ENCODE data around the gene DNAH8. TPM values are rescaled to one million over a fixed set of nuclear protein-coding genes. Genes with fewer than 3 reads are reported as not detected.

DNAH8 gene
- total and polyA plus RNA-seq, 4 experiments from 2014 or later: 0.04 to 0.17 (median 0.09) TPM; not detected in 1

GRCh38 chr6:38982470-38982869 is 267.4 kb downstream of the DNAH8 start:
- Histone ChIP-seq H3K27me3 (ENCODE audit: insufficient read depth, low read length) (no peaks in the 10 kb centered on the region), H3K27ac (ENCODE audit: low read depth, low read length) (no peak overlapping the region), H3K4me3 (ENCODE audit: low read length in 2 of 2) (no peak overlapping the region), H3K9me3 (ENCODE audit: control insufficient read depth in 1 of 2, low read length in 2 of 2) (no peaks in the 10 kb centered on the region), H3K4me1 (ENCODE audit: insufficient read depth, low read length) (no peaks in the 10 kb centered on the region), H3K36me3 (ENCODE audit: insufficient read depth, low read length) (no peaks in the 10 kb centered on the region)
- POLR2A ChIA-PET (ENCODE audit: partially characterized antibody): no interaction called here
- Mint-ChIP-seq H3K4me1 (no peaks in the 10 kb centered on the region), H3K36me3 (no peaks in the 10 kb centered on the region), H3K27ac (no peak overlapping the region), H3K9me3 (no peaks in the 10 kb centered on the region), H3K27me3 (peaks cover 15 to 16% of the 10 kb centered on the region in 2 donors), H3K4me3 (no peak overlapping the region)
- intact Hi-C loops (cut with micrococcal nuclease): no loop called here
- DNase-seq: no peak
- CTCF ChIA-PET (ENCODE audit: partially characterized antibody): interaction anchor here (1.0 kb wide), 1 partner anchor 23 kb away, joined by 3 read pairs; no protein-coding TSS in a partner anchor

GRCh38 chr6:38984723-38985122 is 269.6 kb downstream of the DNAH8 start:
- no peaks in the 10 kb centered on the region for H3K4me1 Mint-ChIP-seq
- no peak overlapping the region for H3K4me3 ChIP-seq (ENCODE audit: low read length in 2 of 2)
- H3K27ac ChIP-seq (ENCODE audit: low read depth, low read length): no peak overlapping the region
- no peaks in the 10 kb centered on the region for H3K36me3 ChIP-seq (ENCODE audit: insufficient read depth, low read length)
- intact Hi-C loops (cut with micrococcal nuclease): no loop called here
- H3K27me3 ChIP-seq (ENCODE audit: insufficient read depth, low read length): peaks cover 3% of the 10 kb centered on the region
- ChIA-PET CTCF (ENCODE audit: partially characterized antibody) (no interaction called here), POLR2A (ENCODE audit: partially characterized antibody) (no interaction called here)
- H3K4me3 Mint-ChIP-seq: no peak overlapping the region
- H3K9me3 ChIP-seq (ENCODE audit: control insufficient read depth in 1 of 2, low read length in 2 of 2): no peaks in the 10 kb centered on the region
- no peaks in the 10 kb centered on the region for H3K4me1 ChIP-seq (ENCODE audit: insufficient read depth, low read length)
- H3K27me3 Mint-ChIP-seq: peaks cover 12 to 14% of the 10 kb centered on the region in 2 donors
- H3K27ac Mint-ChIP-seq: no peak overlapping the region
- no peaks in the 10 kb centered on the region for H3K9me3 Mint-ChIP-seq
- DNase-seq: no peak
- no peaks in the 10 kb centered on the region for H3K36me3 Mint-ChIP-seq

- H3K4me3 ChIP-seq (ENCODE audit: low read length in 2 of 2): no peak overlapping the region
- ChIA-PET CTCF (ENCODE audit: partially characterized antibody) (no interaction called here), POLR2A (ENCODE audit: partially characterized antibody) (no interaction called here)
- Mint-ChIP-seq H3K36me3 (no peaks in the 10 kb centered on the region), H3K9me3 (no peaks in the 10 kb centered on the region), H3K27me3 (peaks cover 6 to 10% of the 10 kb centered on the region in 2 donors), H3K27ac (no peak overlapping the region), H3K4me1 (no peaks in the 10 kb centered on the region), H3K4me3 (no peak overlapping the region)
- H3K27me3 ChIP-seq (ENCODE audit: insufficient read depth, low read length): peaks cover 3% of the 10 kb centered on the region
- H3K9me3 ChIP-seq (ENCODE audit: control insufficient read depth in 1 of 2, low read length in 2 of 2): no peaks in the 10 kb centered on the region
- H3K36me3 ChIP-seq (ENCODE audit: insufficient read depth, low read length): no peaks in the 10 kb centered on the region
- intact Hi-C loops (cut with micrococcal nuclease): no loop called here
- no peak for DNase-seq
- no peaks in the 10 kb centered on the region for H3K4me1 ChIP-seq (ENCODE audit: insufficient read depth, low read length)
- H3K27ac ChIP-seq (ENCODE audit: low read depth, low read length): no peak overlapping the region
Measured at GRCh38 chr6:38985839-38986238, 270.7 kb downstream of the DNAH8 start.

GRCh38 chr6:38987503-38987902 is 272.4 kb downstream of the DNAH8 start:
- no peak for DNase-seq
- H3K9me3 ChIP-seq (ENCODE audit: control insufficient read depth in 1 of 2, low read length in 2 of 2): no peaks in the 10 kb centered on the region
- peaks cover 3% of the 10 kb centered on the region for H3K27me3 ChIP-seq (ENCODE audit: insufficient read depth, low read length)
- intact Hi-C loops (cut with micrococcal nuclease): no loop called here
- ChIA-PET POLR2A (ENCODE audit: partially characterized antibody) (no interaction called here), CTCF (ENCODE audit: partially characterized antibody) (interaction anchor here (1.5 kb wide), 1 partner anchor 9 kb away, joined by 4 read pairs; no protein-coding TSS in a partner anchor)
- Mint-ChIP-seq H3K9me3 (no peaks in the 10 kb centered on the region), H3K4me1 (peaks cover 0 to 2% (median 0%) of the 10 kb centered on the region in 4 donors), H3K4me3 (no peak overlapping the region), H3K27me3 (peaks cover 11 to 12% of the 10 kb centered on the region in 2 donors), H3K27ac (no peak overlapping the region), H3K36me3 (no peaks in the 10 kb centered on the region)
- no peak overlapping the region for H3K4me3 ChIP-seq (ENCODE audit: low read length in 2 of 2)
- H3K4me1 ChIP-seq (ENCODE audit: insufficient read depth, low read length): no peaks in the 10 kb centered on the region
- H3K27ac ChIP-seq (ENCODE audit: low read depth, low read length): no peak overlapping the region
- no peaks in the 10 kb centered on the region for H3K36me3 ChIP-seq (ENCODE audit: insufficient read depth, low read length)

GRCh38 chr6:38988736-38989449 is 273.8 kb downstream of the DNAH8 start:
- Mint-ChIP-seq H3K36me3 (no peaks in the 10 kb centered on the region), H3K27me3 (peaks cover 6 to 11% of the 10 kb centered on the region in 2 donors), H3K27ac (no peak overlapping the region), H3K4me1 (peaks cover 0 to 2% (median 0%) of the 10 kb centered on the region in 4 donors), H3K4me3 (no peak overlapping the region), H3K9me3 (no peaks in the 10 kb centered on the region)
- intact Hi-C loops (cut with micrococcal nuclease): no loop called here
- CTCF ChIA-PET (ENCODE audit: partially characterized antibody): interaction anchor here (1.5 kb wide), 1 partner anchor 8 kb away, joined by 4 read pairs; no protein-coding TSS in a partner anchor
- Histone ChIP-seq H3K4me1 (ENCODE audit: insufficient read depth, low read length) (no peaks in the 10 kb centered on the region), H3K9me3 (ENCODE audit: control insufficient read depth in 1 of 2, low read length in 2 of 2) (no peaks in the 10 kb centered on the region), H3K36me3 (ENCODE audit: insufficient read depth, low read length) (no peaks in the 10 kb centered on the region), H3K4me3 (ENCODE audit: low read length in 2 of 2) (no peak overlapping the region), H3K27ac (ENCODE audit: low read depth, low read length) (no peak overlapping the region), H3K27me3 (ENCODE audit: insufficient read depth, low read length) (peaks cover 3% of the 10 kb centered on the region)
- DNase-seq: no peak
- POLR2A ChIA-PET (ENCODE audit: partially characterized antibody): no interaction called here

GRCh38 chr6:38990475-38990874 is 275.4 kb downstream of the DNAH8 start:
- intact Hi-C loops (cut with micrococcal nuclease): no loop called here
- Histone ChIP-seq H3K9me3 (ENCODE audit: control insufficient read depth in 1 of 2, low read length in 2 of 2) (no peaks in the 10 kb centered on the region), H3K4me3 (ENCODE audit: low read length in 2 of 2) (no peak overlapping the region), H3K36me3 (ENCODE audit: insufficient read depth, low read length) (no peaks in the 10 kb centered on the region), H3K27ac (ENCODE audit: low read depth, low read length) (no peak overlapping the region), H3K4me1 (ENCODE audit: insufficient read depth, low read length) (no peaks in the 10 kb centered on the region), H3K27me3 (ENCODE audit: insufficient read depth, low read length) (peaks cover 3% of the 10 kb centered on the region)
- Mint-ChIP-seq H3K27me3 (peaks cover 7% of the 10 kb centered on the region in 2 donors), H3K36me3 (no peaks in the 10 kb centered on the region), H3K27ac (no peak overlapping the region), H3K9me3 (no peaks in the 10 kb centered on the region), H3K4me3 (no peak overlapping the region), H3K4me1 (peaks cover 0 to 2% (median 0%) of the 10 kb centered on the region in 4 donors)
- ChIA-PET POLR2A (ENCODE audit: partially characterized antibody) (no interaction called here), CTCF (ENCODE audit: partially characterized antibody) (no interaction called here)
- DNase-seq: no peak

GRCh38 chr6:38996676-38997075 is 281.6 kb downstream of the DNAH8 start:
- Histone ChIP-seq H3K4me3 (ENCODE audit: low read length in 2 of 2) (no peak overlapping the region), H3K4me1 (ENCODE audit: insufficient read depth, low read length) (no peaks in the 10 kb centered on the region), H3K27me3 (ENCODE audit: insufficient read depth, low read length) (no peaks in the 10 kb centered on the region), H3K27ac (ENCODE audit: low read depth, low read length) (no peak overlapping the region), H3K9me3 (ENCODE audit: control insufficient read depth in 1 of 2, low read length in 2 of 2) (no peaks in the 10 kb centered on the region), H3K36me3 (ENCODE audit: insufficient read depth, low read length) (no peaks in the 10 kb centered on the region)
- Mint-ChIP-seq H3K27me3 (peaks cover 15 to 41% of the 10 kb centered on the region in 2 donors), H3K4me1 (peaks cover 0 to 1% (median 0%) of the 10 kb centered on the region in 4 donors), H3K36me3 (no peaks in the 10 kb centered on the region), H3K4me3 (no peak overlapping the region), H3K9me3 (no peaks in the 10 kb centered on the region), H3K27ac (no peak overlapping the region)
- intact Hi-C loops (cut with micrococcal nuclease): loop anchor here (1.0 kb wide), 1 partner anchor 307 kb away; no protein-coding TSS in a partner anchor
- DNase-seq: no peak
- ChIA-PET CTCF (ENCODE audit: partially characterized antibody) (interaction anchor here (1.4 to 3.7 kb wide), 4 partner anchors 9 to 313 kb away, joined by 4 to 39 read pairs (median 14); no protein-coding TSS in a partner anchor), POLR2A (ENCODE audit: partially characterized antibody) (no interaction called here)

Data from CD4-positive, alpha-beta memory T cell (primary cell).